ENCODE data around the gene LEFTY2. TPM values are rescaled to one million over a fixed set of nuclear protein-coding genes. Genes with fewer than 3 reads are reported as not detected.

Gene LEFTY2
- total and polyA plus RNA-seq, 10 of the 15 experiments (the other 5 are each of a cell fraction or from before 2014, with no cell fraction given): not detected

Small RNA genes within 50 kb of the gene (microRNA-seq; reads per million reads assigned to microRNA genes)
- gene MIR6741: not detected

Small RNA genes within 50 kb of the gene (small RNA-seq; reads per million reads assigned to genes)
- gene AL117348.1 (not detected), gene NDUFA3P3 (not detected)

Other genes with a start within 250 kb of the LEFTY2 start
Only the 7 nearest of the 8 such genes appear.
- 250 and 316 TPM in 2 replicates for gene SRP9, start 163.4 kb downstream of the LEFTY2 start, total RNA-seq (2014; rRNA removed)
- 367 and 372 TPM in 2 replicates for gene SRP9, start 163.4 kb downstream of the LEFTY2 start, total RNA-seq (2014; rRNA removed; fragmentation: Illumina TruSeq; extraction: Trizol)
- 248 and 256 TPM in 2 replicates for gene SRP9, start 163.4 kb downstream of the LEFTY2 start, total RNA-seq (2021)
- 639 and 968 TPM in 2 replicates for gene SRP9, start 163.4 kb downstream of the LEFTY2 start, polyA plus RNA-seq (2011; rRNA removed)
- gene SRP9, start 163.4 kb downstream of the LEFTY2 start, polyA plus RNA-seq (2014; fragmentation: Illumina TruSeq; extraction: Trizol): 389 and 483 TPM in 2 replicates
- 1,000 to 10,000 TPM in 1 of 2 experiments, 100 to 1,000 TPM in 1; 912 to 1,200 TPM for gene SRP9, start 163.4 kb downstream of the LEFTY2 start, polyA plus RNA-seq (2014; fragmentation: Nextera tagmentation; extraction: Ambion mirVana)
- gene SRP9, start 163.4 kb downstream of the LEFTY2 start, polyA plus RNA-seq (2014; rRNA removed): 221 and 283 TPM in 2 replicates
- 100 to 1,000 TPM; 643 to 700 TPM for gene SRP9, start 163.4 kb downstream of the LEFTY2 start, polyA plus RNA-seq (2016; fragmentation: Nextera tagmentation; extraction: Ambion mirVana)
- gene EPHX1, start 131.1 kb downstream of the LEFTY2 start, total RNA-seq (2014; rRNA removed): 0.73 and 1.0 TPM in 2 replicates
- gene EPHX1, start 131.1 kb downstream of the LEFTY2 start, total RNA-seq (2014; rRNA removed; fragmentation: Illumina TruSeq; extraction: Trizol): 1.0 TPM in 2 replicates
- gene EPHX1, start 131.1 kb downstream of the LEFTY2 start, total RNA-seq (2021): 2.6 and 2.9 TPM in 2 replicates
- gene EPHX1, start 131.1 kb downstream of the LEFTY2 start, polyA plus RNA-seq (2011; rRNA removed): 0.29 and 0.69 TPM in 2 replicates
- gene EPHX1, start 131.1 kb downstream of the LEFTY2 start, polyA plus RNA-seq (2014; fragmentation: Illumina TruSeq; extraction: Trizol): 1.4 and 1.6 TPM in 2 replicates
- gene EPHX1, start 131.1 kb downstream of the LEFTY2 start, polyA plus RNA-seq (2014; fragmentation: Nextera tagmentation; extraction: Ambion mirVana): not detected
- 0.33 and 1.6 TPM in 2 replicates for gene EPHX1, start 131.1 kb downstream of the LEFTY2 start, polyA plus RNA-seq (2014; rRNA removed)
- under 1 TPM; 0.64 to 0.83 TPM for gene EPHX1, start 131.1 kb downstream of the LEFTY2 start, polyA plus RNA-seq (2016; fragmentation: Nextera tagmentation; extraction: Ambion mirVana)
- gene TMEM63A, start 58.8 kb downstream of the LEFTY2 start, total RNA-seq (2014; rRNA removed): 12.0 TPM in 2 replicates
- gene TMEM63A, start 58.8 kb downstream of the LEFTY2 start, total RNA-seq (2014; rRNA removed; fragmentation: Illumina TruSeq; extraction: Trizol): 8.7 and 10.4 TPM in 2 replicates
- 27.6 and 31.8 TPM in 2 replicates for gene TMEM63A, start 58.8 kb downstream of the LEFTY2 start, total RNA-seq (2021)
- 21.0 and 33.5 TPM in 2 replicates for gene TMEM63A, start 58.8 kb downstream of the LEFTY2 start, polyA plus RNA-seq (2011; rRNA removed)
- 19.6 and 20.1 TPM in 2 replicates for gene TMEM63A, start 58.8 kb downstream of the LEFTY2 start, polyA plus RNA-seq (2014; fragmentation: Illumina TruSeq; extraction: Trizol)
- 1 to 10 TPM; 1.3 to 1.8 TPM for gene TMEM63A, start 58.8 kb downstream of the LEFTY2 start, polyA plus RNA-seq (2014; fragmentation: Nextera tagmentation; extraction: Ambion mirVana)
- gene TMEM63A, start 58.8 kb downstream of the LEFTY2 start, polyA plus RNA-seq (2014; rRNA removed): 17.2 and 20.2 TPM in 2 replicates
- 10 to 100 TPM; 14.4 to 15.9 TPM for gene TMEM63A, start 58.8 kb downstream of the LEFTY2 start, polyA plus RNA-seq (2016; fragmentation: Nextera tagmentation; extraction: Ambion mirVana)
- 0.06 TPM in 1 of 2 replicates, not detected in the other for gene LEFTY1, start 52.1 kb downstream of the LEFTY2 start, total RNA-seq (2014; rRNA removed)
- gene LEFTY1, start 52.1 kb downstream of the LEFTY2 start, total RNA-seq (2014; rRNA removed; fragmentation: Illumina TruSeq; extraction: Trizol): not detected in 2 replicates
- 0.27 TPM in 1 of 2 replicates, not detected in the other for gene LEFTY1, start 52.1 kb downstream of the LEFTY2 start, total RNA-seq (2021)
- gene LEFTY1, start 52.1 kb downstream of the LEFTY2 start, polyA plus RNA-seq (2011; rRNA removed): not detected in 2 replicates
- not detected in 2 replicates for gene LEFTY1, start 52.1 kb downstream of the LEFTY2 start, polyA plus RNA-seq (2014; fragmentation: Illumina TruSeq; extraction: Trizol)
- not detected for gene LEFTY1, start 52.1 kb downstream of the LEFTY2 start, polyA plus RNA-seq (2014; fragmentation: Nextera tagmentation; extraction: Ambion mirVana)
- gene LEFTY1, start 52.1 kb downstream of the LEFTY2 start, polyA plus RNA-seq (2014; rRNA removed): 0.06 TPM in 1 of 2 replicates, not detected in the other
- not detected for gene LEFTY1, start 52.1 kb downstream of the LEFTY2 start, polyA plus RNA-seq (2016; fragmentation: Nextera tagmentation; extraction: Ambion mirVana)
- gene PYCR2, start 17.0 kb downstream of the LEFTY2 start, total RNA-seq (2014; rRNA removed): 53.4 and 65.2 TPM in 2 replicates
- gene PYCR2, start 17.0 kb downstream of the LEFTY2 start, total RNA-seq (2014; rRNA removed; fragmentation: Illumina TruSeq; extraction: Trizol): 31.0 and 33.6 TPM in 2 replicates
- 77.2 and 81.8 TPM in 2 replicates for gene PYCR2, start 17.0 kb downstream of the LEFTY2 start, total RNA-seq (2021)
- 24.3 and 46.0 TPM in 2 replicates for gene PYCR2, start 17.0 kb downstream of the LEFTY2 start, polyA plus RNA-seq (2011; rRNA removed)
- gene PYCR2, start 17.0 kb downstream of the LEFTY2 start, polyA plus RNA-seq (2014; fragmentation: Illumina TruSeq; extraction: Trizol): 19.1 and 47.0 TPM in 2 replicates
- gene PYCR2, start 17.0 kb downstream of the LEFTY2 start, polyA plus RNA-seq (2014; fragmentation: Nextera tagmentation; extraction: Ambion mirVana): 1 to 10 TPM; 1.7 to 5.9 TPM
- 62.8 and 64.9 TPM in 2 replicates for gene PYCR2, start 17.0 kb downstream of the LEFTY2 start, polyA plus RNA-seq (2014; rRNA removed)
- gene PYCR2, start 17.0 kb downstream of the LEFTY2 start, polyA plus RNA-seq (2016; fragmentation: Nextera tagmentation; extraction: Ambion mirVana): 10 to 100 TPM; 74.9 to 76.3 TPM
- gene SDE2, start 58.1 kb upstream of the LEFTY2 start, total RNA-seq (2014; rRNA removed): 14.3 and 17.2 TPM in 2 replicates
- gene SDE2, start 58.1 kb upstream of the LEFTY2 start, total RNA-seq (2014; rRNA removed; fragmentation: Illumina TruSeq; extraction: Trizol): 15.4 and 16.0 TPM in 2 replicates
- 12.7 and 13.0 TPM in 2 replicates for gene SDE2, start 58.1 kb upstream of the LEFTY2 start, total RNA-seq (2021)
- 19.4 and 26.6 TPM in 2 replicates for gene SDE2, start 58.1 kb upstream of the LEFTY2 start, polyA plus RNA-seq (2011; rRNA removed)
- 12.2 and 16.2 TPM in 2 replicates for gene SDE2, start 58.1 kb upstream of the LEFTY2 start, polyA plus RNA-seq (2014; fragmentation: Illumina TruSeq; extraction: Trizol)
- 1 to 10 TPM; 2.7 to 4.3 TPM for gene SDE2, start 58.1 kb upstream of the LEFTY2 start, polyA plus RNA-seq (2014; fragmentation: Nextera tagmentation; extraction: Ambion mirVana)
- 9.6 and 11.5 TPM in 2 replicates for gene SDE2, start 58.1 kb upstream of the LEFTY2 start, polyA plus RNA-seq (2014; rRNA removed)
- gene SDE2, start 58.1 kb upstream of the LEFTY2 start, polyA plus RNA-seq (2016; fragmentation: Nextera tagmentation; extraction: Ambion mirVana): 10 to 100 TPM; 11.7 to 14.1 TPM
- gene H3-3A, start 121.5 kb upstream of the LEFTY2 start, total RNA-seq (2014; rRNA removed): 215 and 235 TPM in 2 replicates
- gene H3-3A, start 121.5 kb upstream of the LEFTY2 start, total RNA-seq (2014; rRNA removed; fragmentation: Illumina TruSeq; extraction: Trizol): 204 and 215 TPM in 2 replicates
- 335 and 346 TPM in 2 replicates for gene H3-3A, start 121.5 kb upstream of the LEFTY2 start, total RNA-seq (2021)
- 441 and 486 TPM in 2 replicates for gene H3-3A, start 121.5 kb upstream of the LEFTY2 start, polyA plus RNA-seq (2011; rRNA removed)
- 379 and 386 TPM in 2 replicates for gene H3-3A, start 121.5 kb upstream of the LEFTY2 start, polyA plus RNA-seq (2014; fragmentation: Illumina TruSeq; extraction: Trizol)
- gene H3-3A, start 121.5 kb upstream of the LEFTY2 start, polyA plus RNA-seq (2014; fragmentation: Nextera tagmentation; extraction: Ambion mirVana): 100 to 1,000 TPM; 254 to 435 TPM
- 366 and 425 TPM in 2 replicates for gene H3-3A, start 121.5 kb upstream of the LEFTY2 start, polyA plus RNA-seq (2014; rRNA removed)
- gene H3-3A, start 121.5 kb upstream of the LEFTY2 start, polyA plus RNA-seq (2016; fragmentation: Nextera tagmentation; extraction: Ambion mirVana): 100 to 1,000 TPM; 401 to 421 TPM